NB4 (cell line): Measurements from ENCODE around the gene LDB3.

ENCODE experiments used
- CTCF ChIP-seq: IDR thresholded peaks from one replicate; pipeline ENCODE4 v1.5.1; 2012; ENCODE audit warnings: low read depth, low read length
- POLR2A ChIP-seq: IDR thresholded peaks from 2 replicates; pipeline ENCODE4 v1.6.1; 2011; ENCODE audit warnings: mild to moderate bottlenecking; ENCODE audit not compliant: insufficient read length; ENCODE audit errors: extremely low read depth

- no peak for TF ChIP-seq POLR2A
- TF ChIP-seq CTCF: no peak
Observed at GRCh38 chr10:86685893-86686632, 17.8 kb downstream of the LDB3 start.
